GM19467 (cell line): ENCODE measurements around the gene MAMDC2.

Experiments used
- ATAC-seq: cut with Tn5 transposase; IDR thresholded peaks from one replicate; pipeline ENCODE4 v1.9.1; 2021; ENCODE audit warnings: mild to moderate bottlenecking, moderate library complexity; ENCODE audit not compliant: unreplicated experiment

The MAMDC2 gene

DNA sequence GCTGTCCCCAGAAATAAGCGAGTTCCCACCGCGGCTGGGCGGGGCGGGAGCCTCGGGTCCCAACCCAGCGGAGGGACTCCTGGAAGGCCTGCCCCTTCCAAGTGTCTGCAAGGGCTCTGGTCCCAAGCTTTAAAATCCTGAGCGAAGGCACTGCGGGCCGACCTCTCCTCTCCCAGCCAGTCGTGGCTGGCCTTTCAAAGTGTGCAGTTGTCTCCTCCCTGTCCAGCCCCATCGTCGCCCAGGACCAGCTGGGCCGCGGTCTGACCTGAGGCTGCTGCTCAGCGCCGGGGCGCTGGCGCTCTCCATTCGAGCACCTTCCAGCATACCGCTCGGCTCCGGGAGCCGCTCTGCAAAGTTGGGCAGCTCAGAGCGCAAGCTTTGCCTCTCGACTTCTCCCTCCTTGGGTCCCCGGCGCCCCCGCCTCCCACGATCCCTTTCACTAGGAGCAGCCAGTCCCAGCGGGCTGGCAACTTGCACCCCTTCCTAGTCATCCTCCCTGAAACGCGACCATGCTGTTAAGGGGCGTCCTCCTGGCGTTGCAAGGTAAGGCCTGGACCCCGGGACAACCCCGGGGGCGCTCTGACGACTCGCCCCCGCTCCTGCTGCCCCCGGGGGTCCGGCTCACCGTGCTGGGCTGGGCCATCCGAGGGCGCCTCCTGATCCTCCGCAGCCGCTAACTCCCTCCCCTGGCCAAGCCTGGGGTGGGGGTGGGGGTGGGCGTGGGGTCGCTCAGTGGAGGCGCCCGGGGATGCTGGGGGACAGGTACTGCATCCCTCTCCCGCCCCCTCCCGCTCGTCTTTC, at the start of gene MAMDC2:
TSS of gene MAMDC2 (plus strand) at position 160 of the 801 bp plus-strand sequence. CDS start at position 510, 350 bp downstream.
- no peak for ATAC-seq

GRCh38 chr9:69995846-69996245, 47.8 kb upstream of the MAMDC2 start:
- ATAC-seq = no peak

- ATAC-seq = no peak
Observed at GRCh38 chr9:69996967-69997366, 46.7 kb upstream of the MAMDC2 start.

GRCh38 chr9:69997524-69997923, 46.1 kb upstream of the MAMDC2 start:
- no peak for ATAC-seq

GRCh38 chr9:69999315-69999714, 44.3 kb upstream of the MAMDC2 start:
- no peak for ATAC-seq

GRCh38 chr9:70000469-70000868, 43.2 kb upstream of the MAMDC2 start:
- no peak for ATAC-seq

DNA sequence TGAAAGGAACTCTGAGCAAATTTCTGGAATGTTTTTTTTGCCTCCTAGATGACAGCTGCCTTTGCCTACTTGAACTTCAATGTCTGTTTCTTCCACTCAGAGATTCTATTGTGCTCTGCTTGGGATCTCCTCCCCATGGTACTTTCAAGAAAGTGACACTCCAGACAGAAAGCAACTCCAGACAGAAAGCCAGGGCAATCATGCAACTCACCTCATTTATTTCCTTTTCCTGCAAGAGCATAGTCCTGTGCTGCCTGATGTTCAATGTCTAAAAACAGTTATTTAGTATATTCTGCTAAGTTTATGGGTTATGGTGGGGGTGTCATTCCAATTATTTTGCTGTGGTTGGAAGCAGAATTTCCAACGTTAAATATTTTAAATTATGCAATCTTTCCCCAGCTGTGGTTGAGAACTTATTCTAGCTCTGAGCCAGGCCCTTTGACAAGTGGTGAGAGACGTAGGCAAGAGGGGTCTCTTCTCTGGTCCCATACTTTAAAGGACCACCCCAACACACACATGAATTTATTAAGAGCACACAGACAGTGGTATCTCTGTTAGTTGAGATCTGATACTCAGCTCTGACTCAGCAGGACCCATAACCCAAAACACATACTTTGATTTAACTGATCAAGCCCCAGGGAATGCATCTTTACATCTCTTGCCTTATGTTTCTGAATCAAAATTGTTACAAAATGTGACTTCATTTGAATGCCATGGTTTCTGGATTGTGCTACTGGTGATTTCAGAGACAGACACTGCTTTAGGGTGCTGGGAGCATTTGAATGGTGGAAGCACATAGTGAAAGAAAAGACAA, 39.5 kb upstream of the MAMDC2 start:
- ATAC-seq = no peak

GRCh38 chr9:70006306-70006705, 37.3 kb upstream of the MAMDC2 start:
- no peak for ATAC-seq

GRCh38 chr9:70007831-70008230, 35.8 kb upstream of the MAMDC2 start:
- ATAC-seq = no peak

GRCh38 chr9:70010015-70010414, 33.6 kb upstream of the MAMDC2 start:
- no peak for ATAC-seq

DNA sequence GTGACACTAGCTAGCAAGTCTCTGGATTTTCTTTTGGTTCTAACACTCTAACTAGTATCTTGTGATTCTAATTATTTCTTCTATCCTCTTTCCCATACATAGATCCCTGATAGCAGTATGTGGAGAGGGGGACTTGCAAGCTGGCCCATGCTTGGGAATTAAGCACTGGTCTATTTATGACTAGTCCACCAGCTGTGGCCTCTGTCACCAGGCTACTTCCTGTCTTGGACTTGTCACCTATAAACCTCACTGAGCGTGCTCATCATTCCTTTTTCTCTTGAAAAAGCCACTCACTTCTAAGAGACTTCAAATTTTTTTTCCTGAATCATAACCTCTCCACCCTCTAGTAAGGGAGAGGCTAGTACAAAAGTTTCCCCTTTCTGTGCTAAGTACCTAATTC, 32.3 kb upstream of the MAMDC2 start:
- no peak for ATAC-seq

- ATAC-seq = no peak
Observed at GRCh38 chr9:70012569-70012968, 31.1 kb upstream of the MAMDC2 start.

- ATAC-seq = no peak
Observed at GRCh38 chr9:70013598-70014196, 30.0 kb upstream of the MAMDC2 start.

GRCh38 chr9:70015099-70015498, 28.5 kb upstream of the MAMDC2 start:
- no peak for ATAC-seq

GRCh38 chr9:70020217-70020616, 23.4 kb upstream of the MAMDC2 start:
- no peak for ATAC-seq

DNA sequence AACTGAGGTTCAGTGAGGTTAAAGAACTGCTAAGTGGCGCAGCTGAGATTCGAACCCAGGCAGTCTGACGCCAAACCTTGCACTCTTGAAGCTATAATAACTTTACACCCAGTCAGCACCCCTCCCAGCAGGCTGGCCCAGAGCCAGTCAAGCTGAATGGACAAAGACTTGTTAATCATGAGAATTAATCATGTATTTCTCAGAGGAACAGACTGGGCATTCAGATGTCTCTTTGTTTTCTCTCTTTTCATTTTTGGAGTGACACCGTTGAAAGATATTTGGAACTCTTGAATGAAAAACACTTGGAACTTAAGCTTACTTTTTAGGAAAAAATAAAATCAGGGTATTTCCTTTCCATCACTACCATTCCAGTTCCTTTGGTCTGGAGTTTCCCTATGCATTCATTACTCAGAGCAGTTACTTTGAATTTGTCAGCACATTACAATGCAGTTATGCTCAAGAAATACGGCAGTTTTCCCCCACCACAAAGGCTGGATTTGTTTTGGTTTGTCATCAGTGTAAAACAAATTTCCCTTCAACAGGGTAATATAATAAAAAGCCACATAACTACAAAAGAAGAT, 22.6 kb upstream of the MAMDC2 start:
- ATAC-seq = no peak

- no peak for ATAC-seq
Observed at GRCh38 chr9:70028287-70028686, 15.4 kb upstream of the MAMDC2 start.

- ATAC-seq = no peak
Observed at GRCh38 chr9:70030156-70030555, 13.5 kb upstream of the MAMDC2 start.

DNA sequence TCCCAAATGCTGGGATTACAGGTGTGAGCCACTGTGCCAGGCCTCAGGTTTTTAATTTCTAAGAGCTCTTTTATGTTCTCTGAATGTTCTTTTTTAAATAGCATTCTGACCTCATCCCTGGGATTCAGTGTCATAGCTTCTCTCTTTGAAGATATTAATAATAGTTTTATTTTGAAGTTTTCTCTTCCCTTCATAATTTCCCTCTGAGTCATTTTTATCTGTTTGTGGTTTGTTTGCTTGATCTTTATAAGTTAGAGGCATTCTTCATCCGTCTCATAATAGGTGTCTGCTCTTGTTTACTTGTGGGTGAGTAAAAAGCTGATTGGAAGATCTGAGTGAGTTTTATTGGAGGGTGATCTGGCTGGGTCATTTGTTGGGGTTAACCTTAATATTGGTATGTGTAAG, 12.5 kb upstream of the MAMDC2 start:
- no peak for ATAC-seq

GRCh38 chr9:70034271-70034711, 9.4 kb upstream of the MAMDC2 start:
- ATAC-seq = no peak

GRCh38 chr9:70035691-70036090, 8.0 kb upstream of the MAMDC2 start:
- no peak for ATAC-seq
